Stomach smooth muscle (tissue), 2 donors: ENCODE measurements around the gene AQP5.
A peak's percentile ranks its signal among the peaks of the same experiment; 100 is the strongest.

Source experiments
- H3K27ac ChIP-seq: one replicate; pipeline ENCODE4 v1.7.0; 2013; ENCODE audit warnings: mild to moderate bottlenecking, low read length, inconsistent platforms
- H3K27me3 ChIP-seq, 2 donors: one replicate each; pipeline ENCODE4 v1.7.0; 2013; ENCODE audit warnings: low read length in 2 of 2; ENCODE audit not compliant: insufficient read depth in 2 of 2, control insufficient read depth in 1 of 2
- H3K36me3 ChIP-seq, 2 donors: one replicate each; pipeline ENCODE4 v1.7.0; 2013; ENCODE audit warnings: low read length in 2 of 2; ENCODE audit not compliant: control insufficient read depth in 2 of 2, insufficient read depth in 2 of 2
- H3K4me1 ChIP-seq: one replicate; pipeline ENCODE4 v1.7.0; 2013; ENCODE audit warnings: low read length; ENCODE audit not compliant: control insufficient read depth, insufficient read depth
- H3K4me3 ChIP-seq, 2 donors: one replicate each; pipeline ENCODE4 v1.7.0; 2013; ENCODE audit warnings: low read length in 2 of 2
- H3K9ac ChIP-seq, 2 donors: one replicate each; pipeline ENCODE4 v1.7.0; 2013; ENCODE audit warnings: low read length in 2 of 2, mild to moderate bottlenecking in 1 of 2
- H3K9me3 ChIP-seq, 2 donors: one replicate each; pipeline ENCODE4 v1.7.0; 2013; ENCODE audit warnings: low read length in 2 of 2; ENCODE audit not compliant: control insufficient read depth in 2 of 2
- donor health status: healthy.
- donor health status: Pancreatic carcinoma.

Gene AQP5

DNA sequence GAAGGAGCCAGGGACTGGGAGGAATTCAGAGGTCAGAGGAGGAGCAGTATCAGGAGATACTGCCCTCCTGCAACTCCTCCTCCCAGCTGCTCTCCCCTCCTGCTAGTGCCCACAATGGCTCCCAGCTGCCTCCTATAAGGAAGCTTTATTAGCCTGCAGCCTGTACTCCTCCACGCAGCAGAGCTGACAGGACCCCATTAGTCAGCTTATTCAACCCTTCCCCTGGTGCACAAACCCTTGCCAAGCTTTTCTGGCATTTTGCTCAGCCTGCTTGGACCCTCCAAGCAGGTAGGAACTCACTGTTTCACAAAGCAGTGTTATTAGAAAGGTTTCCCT is 18.1 kb upstream of the AQP5 start:
- no peak overlapping the region for H3K27ac ChIP-seq
- H3K27me3 ChIP-seq = no peaks in the 10 kb centered on the region
- no peaks in the 10 kb centered on the region for H3K36me3 ChIP-seq
- no peaks in the 10 kb centered on the region for H3K9me3 ChIP-seq
- H3K9ac ChIP-seq = no peak overlapping the region
- no peak overlapping the region for H3K4me3 ChIP-seq
- no peaks in the 10 kb centered on the region for H3K4me1 ChIP-seq

GRCh38 chr12:49944046-49944445 is 17.6 kb upstream of the AQP5 start:
- Histone ChIP-seq H3K4me3 (no peak overlapping the region), H3K9me3 (no peaks in the 10 kb centered on the region), H3K4me1 (no peaks in the 10 kb centered on the region), H3K27me3 (no peaks in the 10 kb centered on the region), H3K9ac (no peak overlapping the region), H3K27ac (no peak overlapping the region), H3K36me3 (no peaks in the 10 kb centered on the region)

GRCh38 chr12:49944718-49945117 is 17.0 kb upstream of the AQP5 start:
- Histone ChIP-seq H3K27me3 (no peaks in the 10 kb centered on the region), H3K4me3 (no peak overlapping the region), H3K4me1 (no peaks in the 10 kb centered on the region), H3K9me3 (no peaks in the 10 kb centered on the region), H3K36me3 (no peaks in the 10 kb centered on the region), H3K9ac (peak overlapping the region in 1 of 2 donors; percentile 52), H3K27ac (no peak overlapping the region)

- H3K27ac ChIP-seq = no peak overlapping the region
- H3K9me3 ChIP-seq = no peaks in the 10 kb centered on the region
- no peaks in the 10 kb centered on the region for H3K4me1 ChIP-seq
- H3K4me3 ChIP-seq = peak overlapping the region; percentile 15 to 52
- peak overlapping the region; percentile 30 to 52 for H3K9ac ChIP-seq
- H3K36me3 ChIP-seq = no peaks in the 10 kb centered on the region
- no peaks in the 10 kb centered on the region for H3K27me3 ChIP-seq
These were observed 16.1 kb upstream of the AQP5 start for GRCh38 chr12:49945394-49946080.

GRCh38 chr12:49946086-49946485 is 15.6 kb upstream of the AQP5 start:
- Histone ChIP-seq H3K36me3 (no peaks in the 10 kb centered on the region), H3K4me3 (no peak overlapping the region), H3K27me3 (no peaks in the 10 kb centered on the region), H3K4me1 (no peaks in the 10 kb centered on the region), H3K9me3 (no peaks in the 10 kb centered on the region), H3K27ac (no peak overlapping the region), H3K9ac (peak overlapping the region in 1 of 2 donors; percentile 52)

GRCh38 chr12:49946497-49946896 is 15.2 kb upstream of the AQP5 start:
- H3K4me3 ChIP-seq = no peak overlapping the region
- H3K4me1 ChIP-seq = no peaks in the 10 kb centered on the region
- H3K9me3 ChIP-seq = no peaks in the 10 kb centered on the region
- no peak overlapping the region for H3K27ac ChIP-seq
- H3K27me3 ChIP-seq = peaks cover 0 to 2% of the 10 kb centered on the region in 2 donors
- H3K9ac ChIP-seq = no peak overlapping the region
- no peaks in the 10 kb centered on the region for H3K36me3 ChIP-seq

- Histone ChIP-seq H3K36me3 (no peaks in the 10 kb centered on the region), H3K9ac (no peak overlapping the region), H3K27me3 (peaks cover 0 to 2% of the 10 kb centered on the region in 2 donors), H3K27ac (no peak overlapping the region), H3K4me3 (no peak overlapping the region), H3K4me1 (no peaks in the 10 kb centered on the region), H3K9me3 (no peaks in the 10 kb centered on the region)
These were observed 14.0 kb upstream of the AQP5 start for GRCh38 chr12:49947593-49948226.

- Histone ChIP-seq H3K9ac (no peak overlapping the region), H3K4me3 (no peak overlapping the region), H3K27ac (no peak overlapping the region), H3K27me3 (peaks cover 8 to 9% of the 10 kb centered on the region in 2 donors), H3K9me3 (no peaks in the 10 kb centered on the region), H3K4me1 (no peaks in the 10 kb centered on the region), H3K36me3 (no peaks in the 10 kb centered on the region)
These were observed 12.5 kb upstream of the AQP5 start for GRCh38 chr12:49948866-49949845.

GRCh38 chr12:49949866-49950265 is 11.8 kb upstream of the AQP5 start:
- Histone ChIP-seq H3K36me3 (no peaks in the 10 kb centered on the region), H3K4me3 (no peak overlapping the region), H3K27me3 (peaks cover 15 to 16% of the 10 kb centered on the region in 2 donors), H3K4me1 (no peaks in the 10 kb centered on the region), H3K27ac (no peak overlapping the region), H3K9me3 (no peaks in the 10 kb centered on the region), H3K9ac (no peak overlapping the region)

DNA sequence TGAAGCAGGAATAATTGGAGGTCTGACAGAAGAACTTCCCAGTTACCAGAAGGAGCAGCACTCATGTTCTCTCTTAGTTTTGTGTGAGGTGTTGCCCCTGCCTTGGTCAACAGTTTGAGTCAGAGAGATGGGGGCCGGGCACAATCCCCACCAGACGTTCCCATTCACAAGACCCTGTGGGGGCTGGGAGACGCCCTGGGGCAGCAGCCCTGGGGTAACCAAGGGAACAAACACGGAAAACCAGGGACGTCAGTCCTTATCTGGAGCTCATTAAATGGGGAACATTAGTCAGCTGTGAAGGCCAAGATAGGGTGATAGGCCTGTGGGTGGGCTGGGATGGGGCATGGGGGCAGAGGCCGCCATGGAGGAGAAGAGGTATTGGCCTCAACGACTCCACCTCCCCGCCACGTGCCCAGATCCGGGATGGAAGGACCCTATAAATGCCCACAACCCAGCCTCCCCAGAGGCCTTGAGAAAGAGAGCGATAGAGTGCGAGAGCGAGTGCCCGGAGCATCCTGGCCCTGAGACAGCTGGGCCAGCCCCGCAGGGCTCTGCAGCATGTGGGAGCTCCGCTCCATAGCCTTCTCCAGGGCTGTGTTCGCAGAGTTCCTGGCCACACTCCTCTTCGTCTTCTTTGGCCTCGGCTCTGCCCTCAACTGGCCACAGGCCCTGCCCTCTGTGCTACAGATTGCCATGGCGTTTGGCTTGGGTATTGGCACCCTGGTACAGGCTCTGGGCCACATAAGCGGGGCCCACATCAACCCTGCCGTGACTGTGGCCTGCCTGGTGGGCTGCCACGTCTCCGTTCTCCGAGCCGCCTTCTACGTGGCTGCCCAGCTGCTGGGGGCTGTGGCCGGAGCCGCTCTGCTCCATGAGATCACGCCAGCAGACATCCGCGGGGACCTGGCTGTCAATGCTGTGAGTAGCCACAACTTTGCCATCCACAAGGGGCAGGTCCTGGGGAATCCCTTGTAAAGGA is 11.1 kb upstream of the AQP5 start, which contains the start of gene AQP2:
AQP2 (plus strand) TSS at position 465 of the 979 bp plus-strand sequence; CDS start at position 559, 94 bp downstream.
- Histone ChIP-seq H3K9ac (no peak within 1 kb of the TSS), H3K9me3 (no peaks in the 10 kb centered on the region), H3K27me3 (peaks cover 19 to 22% of the 10 kb centered on the region in 2 donors), H3K4me3 (no peak within 1 kb of the TSS), H3K4me1 (peaks cover 4% of the 10 kb centered on the region), H3K27ac (no peak within 1 kb of the TSS), H3K36me3 (no peaks in the 10 kb centered on the region)
